CD4-positive, alpha-beta T cell treated with Interleukin-10 for 1 hour (primary cell): Measurements from ENCODE around the gene HOXC9.
A peak's percentile ranks its signal among the peaks of the same experiment; 100 is the strongest.

Source experiments
- DNase-seq: peaks from one replicate; pipeline ENCODE4 v3.0.0-alpha.2; 2020

HOXC9 gene

DNA sequence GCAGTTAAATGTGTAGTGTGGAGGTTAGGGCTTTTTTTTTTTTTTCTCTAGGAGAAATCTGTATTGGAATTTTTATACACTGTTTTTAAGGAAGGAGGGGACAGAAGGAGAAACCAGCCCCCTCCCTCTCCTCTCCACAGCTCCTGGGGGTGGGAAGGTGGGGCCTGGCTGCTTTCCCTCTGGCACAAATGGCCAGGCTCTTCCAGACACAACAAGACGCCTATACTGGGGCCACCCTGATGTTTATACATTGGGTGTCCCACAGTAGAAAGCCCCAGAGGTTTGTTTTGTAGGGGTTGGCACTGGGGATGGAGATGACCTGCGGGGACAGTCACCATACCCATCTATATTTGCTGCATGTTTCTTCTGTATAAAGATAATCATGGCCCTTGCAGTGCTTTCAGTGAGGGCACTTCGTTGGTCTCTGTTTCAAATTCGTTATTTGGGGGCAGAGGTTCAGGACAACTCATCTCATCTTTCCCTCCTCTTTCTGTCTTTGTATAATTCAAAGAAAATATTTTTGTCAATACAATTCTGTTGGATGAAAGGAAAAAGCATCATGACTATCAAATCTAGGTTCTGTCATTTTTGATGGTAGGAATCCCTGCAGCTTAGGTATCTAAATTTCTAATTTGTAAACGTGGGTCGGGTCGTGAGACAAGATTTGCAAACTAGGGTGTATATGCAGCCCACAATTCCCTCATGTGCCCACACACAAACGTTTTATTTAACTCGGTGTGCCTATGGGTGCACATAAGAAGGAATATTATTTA, 23.0 kb upstream of the HOXC9 start:
- no peak for DNase-seq

DNA sequence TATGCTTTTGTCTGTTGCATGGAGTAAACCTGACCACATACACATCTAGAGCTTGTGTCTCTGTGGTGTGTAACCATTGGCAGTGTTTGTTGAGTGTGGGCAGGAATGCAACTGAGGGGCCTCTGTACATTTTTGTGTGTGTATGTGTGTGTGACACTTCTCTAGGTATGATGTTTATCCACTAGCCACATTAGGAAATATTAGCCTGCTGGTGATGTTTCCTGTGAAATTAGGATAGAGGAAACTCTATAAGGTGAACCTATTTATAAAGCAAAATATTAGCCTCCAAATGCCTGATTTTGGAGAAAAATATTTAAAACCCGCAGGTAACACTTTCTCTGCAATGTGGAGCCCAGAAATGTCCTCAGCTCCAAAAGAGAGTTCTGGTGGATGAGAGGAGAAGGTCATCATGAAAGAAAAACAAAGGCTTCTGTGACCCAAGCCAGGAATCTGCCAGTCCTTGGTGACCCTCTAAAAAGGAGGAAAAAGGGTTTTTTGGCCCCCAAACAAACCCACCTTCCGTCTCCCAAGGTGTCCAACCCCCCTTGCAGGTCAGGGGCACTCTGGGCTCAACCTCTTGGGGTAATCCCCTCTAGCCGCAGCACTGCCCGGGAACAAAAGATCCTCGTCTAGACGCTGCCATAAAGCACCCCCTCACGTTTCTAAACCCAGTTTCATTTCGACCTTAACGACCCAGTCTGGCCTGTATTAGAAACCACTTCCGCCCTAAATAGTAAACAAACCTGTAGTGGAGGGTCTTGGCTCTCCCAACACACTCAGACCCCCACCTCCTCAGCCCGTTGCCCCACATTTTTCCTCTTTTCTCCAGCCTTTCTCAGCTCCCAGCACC, 22.1 kb upstream of the HOXC9 start:
- no peak for DNase-seq

- no peak for DNase-seq
These were observed 21.2 kb upstream of the HOXC9 start for GRCh38 chr12:53978477-53979356.

DNA sequence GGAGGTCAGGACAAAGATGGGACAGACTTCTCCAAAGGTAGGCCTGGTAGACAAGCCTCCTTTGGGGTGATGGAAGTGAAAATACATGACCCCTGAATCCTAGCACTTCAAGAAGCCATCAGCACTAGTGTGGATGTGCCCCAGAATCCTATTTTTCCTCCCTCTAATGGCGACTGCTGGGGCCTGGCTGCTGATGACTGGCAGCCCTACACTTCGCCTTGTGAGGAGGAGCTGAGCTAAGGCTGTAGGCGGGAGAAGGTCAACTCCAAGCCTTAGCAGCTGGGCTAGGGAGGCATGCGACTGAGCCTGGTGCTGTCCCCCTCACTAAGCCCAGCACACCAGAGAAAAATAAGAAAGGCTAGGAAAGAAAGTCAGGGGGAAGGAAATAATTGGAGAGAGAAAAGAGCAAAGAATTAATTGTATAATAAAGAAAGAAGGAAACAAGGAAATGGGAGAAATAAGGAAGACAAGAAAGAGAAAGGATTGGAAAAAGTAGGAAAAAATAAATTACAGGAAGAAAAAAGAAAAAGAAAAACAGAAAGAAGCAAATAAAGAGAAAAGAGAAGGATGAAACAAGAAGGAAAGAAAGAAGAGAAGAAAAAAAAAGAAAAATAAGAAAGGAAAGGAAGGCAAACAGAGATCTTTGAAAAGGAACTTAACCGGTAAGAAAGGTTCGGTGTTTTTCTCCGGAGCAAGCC, 19.7 kb upstream of the HOXC9 start:
- no peak for DNase-seq

DNA sequence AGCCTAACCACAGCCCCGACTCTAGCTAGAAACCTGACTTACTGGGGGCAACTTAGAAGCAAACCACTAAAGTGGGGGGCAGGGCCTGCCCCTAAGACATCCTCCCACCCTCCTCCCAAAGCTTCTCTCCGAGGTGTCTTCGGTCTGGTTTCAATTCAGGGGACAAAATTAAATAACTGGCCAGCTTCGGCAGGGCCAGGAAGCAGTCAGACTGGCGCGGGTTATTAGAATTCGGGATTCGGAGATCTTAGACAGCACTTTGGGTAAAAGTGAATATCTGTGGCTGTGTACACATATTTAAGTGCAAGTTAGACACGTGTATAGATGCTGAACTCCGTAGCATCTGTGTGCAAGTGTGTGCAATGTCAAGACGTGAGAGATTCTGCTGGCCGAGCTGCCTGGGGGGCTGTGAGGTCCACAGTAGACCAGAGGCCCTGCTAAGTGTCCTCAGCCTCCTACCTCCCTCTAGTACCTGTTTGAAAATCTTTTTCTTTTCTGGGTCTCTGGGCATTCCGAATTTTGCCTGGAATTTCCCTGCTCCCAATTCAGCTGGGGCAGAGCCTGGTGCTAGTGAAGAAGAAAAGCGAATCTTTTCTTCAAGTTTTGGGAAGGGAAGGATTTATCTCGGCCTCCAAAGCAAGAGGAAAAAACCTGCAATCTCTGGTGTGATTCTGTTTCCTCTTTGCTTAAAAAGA, 19.0 kb upstream of the HOXC9 start:
- no peak for DNase-seq

DNA sequence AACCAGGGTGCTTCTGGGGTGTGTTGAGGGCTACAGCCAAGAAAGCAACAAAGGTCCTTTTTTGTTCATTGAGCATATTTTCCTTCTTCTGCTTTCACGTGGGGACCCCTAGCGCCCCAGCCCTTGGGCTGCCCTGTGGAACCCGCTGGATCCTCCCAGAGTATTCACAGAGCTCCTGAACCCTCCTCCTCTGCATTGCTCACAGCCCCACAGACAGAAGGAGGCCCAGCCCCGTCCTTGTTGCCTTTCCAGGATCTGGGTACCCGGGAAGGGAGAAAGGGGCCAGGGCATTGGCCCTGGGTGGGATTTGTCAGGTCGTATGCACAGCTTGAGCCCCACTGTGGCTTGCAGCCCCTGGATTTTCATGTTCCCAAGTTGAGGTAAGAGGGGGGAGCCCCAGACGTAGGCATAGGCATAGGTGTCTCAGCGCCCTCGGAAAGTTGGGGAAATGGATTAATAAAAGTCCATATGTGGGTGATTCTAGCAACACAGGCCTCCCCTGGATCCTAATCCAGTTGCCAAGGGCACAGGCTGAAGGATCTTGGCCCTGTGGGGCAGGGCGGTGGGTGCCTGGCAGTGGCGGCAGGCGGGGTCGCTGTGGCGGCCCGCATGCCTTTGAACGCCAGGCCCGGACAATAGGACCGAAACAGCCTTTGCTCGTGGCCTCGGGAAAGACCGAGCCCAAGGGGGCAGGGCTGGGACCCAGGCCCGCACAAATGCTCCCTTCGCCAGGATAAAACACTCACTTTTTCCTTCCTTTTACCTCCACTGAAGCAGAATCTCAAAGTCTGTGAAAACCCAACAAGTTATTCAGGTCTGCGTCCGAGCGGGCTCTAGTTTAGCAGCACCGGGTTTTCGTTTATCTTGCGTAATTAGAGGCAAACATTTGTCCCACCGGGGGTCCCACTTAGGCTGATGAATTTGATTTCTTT, 18.1 kb upstream of the HOXC9 start:
- no peak for DNase-seq

DNA sequence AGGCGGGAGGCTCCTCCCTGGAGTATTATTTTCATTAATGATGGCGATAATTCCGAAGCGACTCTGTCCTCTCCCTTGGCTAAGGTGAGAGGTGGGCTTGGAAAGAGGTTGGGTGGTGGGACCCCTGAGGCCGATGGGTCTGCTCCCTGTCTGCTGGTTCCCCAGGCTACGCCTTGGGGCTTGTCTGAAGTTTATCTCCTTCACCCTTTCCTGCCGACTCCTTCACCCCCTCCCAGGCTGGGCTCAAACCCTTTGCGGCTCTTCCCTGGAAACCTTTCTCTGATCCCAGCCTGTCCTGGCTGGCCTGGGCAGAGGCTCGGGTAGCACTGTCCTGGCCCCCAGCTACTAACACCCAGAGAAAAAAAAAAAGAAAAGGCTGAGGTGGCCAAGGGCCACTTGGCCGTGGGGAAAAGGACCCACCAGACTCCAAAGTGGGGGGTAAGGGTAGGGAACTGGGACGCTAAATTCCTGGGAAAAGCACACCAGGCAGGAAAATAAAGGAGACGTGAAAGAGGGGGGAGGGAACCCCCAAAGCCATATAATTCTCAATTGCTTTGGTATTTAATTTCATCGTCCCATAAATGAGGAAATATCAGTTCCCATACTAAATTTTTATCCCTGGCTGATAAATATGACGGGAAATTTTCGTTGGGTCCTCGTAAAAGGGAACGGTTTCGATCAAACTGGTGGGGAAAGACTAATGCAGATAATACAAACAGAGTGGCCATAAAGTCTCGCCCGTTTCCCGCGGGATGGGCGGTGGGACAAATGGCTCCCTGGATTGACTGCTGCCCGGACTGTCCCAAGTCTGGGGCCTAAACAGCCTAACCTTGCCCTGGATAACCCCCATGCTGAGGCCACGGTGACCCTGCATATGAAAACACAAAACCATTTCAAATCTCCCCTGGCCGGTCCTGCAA, 17.1 kb upstream of the HOXC9 start:
- DNase-seq: no peak

DNA sequence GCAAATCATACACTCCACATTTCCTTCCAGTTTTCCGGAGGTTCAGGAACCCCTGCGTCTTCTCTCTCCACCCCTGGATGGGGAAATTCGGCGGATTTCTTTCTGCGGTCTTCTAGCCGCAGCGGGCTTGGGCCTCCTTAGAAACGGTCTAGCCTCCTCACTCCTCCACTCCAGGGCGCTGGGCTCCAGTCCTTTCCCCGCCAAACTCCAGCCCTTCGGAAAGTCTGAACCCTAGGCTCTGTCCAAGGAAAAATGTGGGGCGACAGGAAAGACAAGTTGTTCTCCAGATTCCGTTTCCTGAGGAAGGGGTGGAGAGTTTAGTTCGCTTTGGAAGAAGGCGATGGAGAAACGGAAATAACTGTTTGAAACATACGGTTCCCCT, 16.4 kb upstream of the HOXC9 start:
- no peak for DNase-seq

GRCh38 chr12:53983950-53984572, 15.9 kb upstream of the HOXC9 start:
- DNase-seq: no peak

DNA sequence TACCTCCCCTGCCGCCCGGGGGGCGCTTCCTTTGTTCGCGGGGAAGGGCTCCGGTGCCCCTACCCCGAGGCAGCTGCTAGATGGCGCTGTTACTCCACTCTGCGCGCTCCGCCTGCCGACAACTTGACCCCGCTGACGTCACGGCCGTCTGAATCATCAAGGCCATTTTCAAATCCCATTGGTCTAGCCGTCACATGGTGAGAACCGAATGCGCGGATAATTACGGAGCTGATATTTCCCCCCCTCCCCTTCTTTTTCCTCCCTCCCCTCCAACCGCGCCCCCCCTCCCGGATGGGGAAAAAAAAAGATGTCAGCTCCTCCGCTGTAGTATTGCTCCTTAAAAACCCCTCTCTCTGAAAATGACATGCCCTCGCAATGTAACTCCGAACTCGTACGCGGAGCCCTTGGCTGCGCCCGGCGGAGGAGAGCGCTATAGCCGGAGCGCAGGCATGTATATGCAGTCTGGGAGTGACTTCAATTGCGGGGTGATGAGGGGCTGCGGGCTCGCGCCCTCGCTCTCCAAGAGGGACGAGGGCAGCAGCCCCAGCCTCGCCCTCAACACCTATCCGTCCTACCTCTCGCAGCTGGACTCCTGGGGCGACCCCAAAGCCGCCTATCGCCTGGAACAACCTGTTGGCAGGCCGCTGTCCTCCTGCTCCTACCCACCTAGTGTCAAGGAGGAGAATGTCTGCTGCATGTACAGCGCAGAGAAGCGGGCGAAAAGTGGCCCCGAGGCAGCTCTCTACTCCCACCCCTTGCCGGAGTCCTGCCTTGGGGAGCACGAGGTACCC, 14.9 kb upstream of the HOXC9 start, which contains the start of gene HOXC10:
TSS of gene HOXC10 (plus strand) at position 246 of the 791 bp plus-strand sequence. CDS start at position 360, 114 bp downstream.
- peak; percentile 73 for DNase-seq

DNA sequence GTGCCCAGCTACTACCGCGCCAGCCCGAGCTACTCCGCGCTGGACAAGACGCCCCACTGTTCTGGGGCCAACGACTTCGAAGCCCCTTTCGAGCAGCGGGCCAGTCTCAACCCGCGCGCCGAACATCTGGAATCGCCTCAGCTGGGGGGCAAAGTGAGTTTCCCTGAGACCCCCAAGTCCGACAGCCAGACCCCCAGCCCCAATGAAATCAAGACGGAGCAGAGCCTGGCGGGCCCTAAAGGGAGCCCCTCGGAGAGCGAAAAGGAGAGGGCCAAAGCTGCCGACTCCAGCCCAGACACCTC, 14.3 kb upstream of the HOXC9 start:
- no peak for DNase-seq

GRCh38 chr12:53985994-53986685, 13.8 kb upstream of the HOXC9 start:
- DNase-seq: no peak

GRCh38 chr12:53986686-53987483, 13.1 kb upstream of the HOXC9 start:
- no peak for DNase-seq

DNA sequence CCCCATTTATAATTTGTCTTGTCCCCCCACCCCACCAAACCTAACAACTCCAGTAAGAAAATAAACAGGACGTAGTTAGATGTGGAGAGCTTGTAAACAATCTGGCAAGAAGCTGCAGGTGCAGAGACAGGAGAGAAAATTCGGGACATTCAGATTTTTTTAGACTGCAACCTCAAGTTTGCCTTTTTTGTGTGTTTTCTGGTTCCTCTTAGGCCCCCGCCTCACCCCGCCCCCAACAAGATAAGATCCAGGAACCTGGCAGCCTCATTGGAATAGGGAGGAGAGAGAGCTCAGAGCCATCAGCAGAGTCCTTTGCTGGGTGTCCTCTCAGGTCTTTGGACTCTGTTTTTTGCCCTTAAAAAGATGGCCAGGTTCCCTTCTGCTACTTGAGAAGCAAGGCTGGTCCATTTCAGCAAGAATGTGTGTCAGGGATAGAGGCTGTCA, 12.2 kb upstream of the HOXC9 start:
- no peak for DNase-seq

GRCh38 chr12:53988541-53989226, 11.3 kb upstream of the HOXC9 start:
- no peak for DNase-seq
